Subcutaneous adipose tissue (tissue), 4 donors: ENCODE data around the gene GARIN6. TPM values are rescaled to one million over a fixed set of nuclear protein-coding genes. Genes with fewer than 3 reads are reported as not detected.

ENCODE experiments used
- total RNA-seq, 4 donors: library from RNA; depleted of rRNA; stranded (reverse); fragments of >200 nt; gene quantifications; one replicate each; pipeline ENCODE4 v1.1.0, GENCODE V29; 2016
- TF ChIP-seq, protein P1 (sequence below): fragments of 450-650 bp; IDR thresholded peaks from one replicate; pipeline ENCODE4 v1.5.1; 2016; ENCODE audit warnings: low read depth, mild to moderate bottlenecking, control low read depth, antibody characterized with exemption, moderate library complexity

Gene GARIN6
- total RNA-seq, 4 donors from 2014 or later: not detected

DNA sequence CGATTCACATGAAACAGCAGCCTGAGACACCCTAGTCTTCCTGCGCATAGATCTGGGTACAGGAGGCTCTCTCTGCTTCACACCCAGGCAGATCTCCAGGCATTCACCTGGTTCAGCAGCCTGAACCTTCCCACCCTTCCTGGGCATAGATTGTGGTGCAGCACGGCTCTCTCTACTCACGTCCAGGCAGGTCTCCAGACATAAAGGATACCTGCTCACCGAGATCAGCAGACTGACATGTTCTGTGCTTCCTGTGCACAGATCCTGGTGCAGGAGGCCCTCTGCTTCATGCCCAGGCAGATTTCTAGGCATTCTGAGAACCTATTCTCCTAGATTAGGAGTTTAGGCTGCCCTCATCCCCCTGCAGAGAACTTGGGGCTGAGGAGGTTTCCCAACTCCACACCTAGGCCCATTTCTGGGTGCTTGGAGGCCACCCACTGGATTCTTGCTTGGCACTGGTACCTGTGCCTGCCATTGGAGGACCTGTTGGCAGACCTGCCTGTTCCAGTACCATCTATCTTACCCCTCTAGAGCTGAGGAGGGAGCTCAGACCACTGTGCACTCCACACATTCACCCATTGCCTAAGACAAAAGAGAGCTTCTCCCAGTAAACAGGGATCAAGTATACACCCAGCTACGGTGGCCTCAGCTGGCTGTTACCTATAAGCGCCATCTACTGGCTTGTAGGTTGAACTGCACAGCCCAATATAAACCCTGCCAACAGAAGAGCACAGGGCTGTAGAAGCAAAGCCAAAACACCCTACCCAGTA lies 28.0 kb upstream of the GARIN6 start:
- TF ChIP-seq, protein P1, sequence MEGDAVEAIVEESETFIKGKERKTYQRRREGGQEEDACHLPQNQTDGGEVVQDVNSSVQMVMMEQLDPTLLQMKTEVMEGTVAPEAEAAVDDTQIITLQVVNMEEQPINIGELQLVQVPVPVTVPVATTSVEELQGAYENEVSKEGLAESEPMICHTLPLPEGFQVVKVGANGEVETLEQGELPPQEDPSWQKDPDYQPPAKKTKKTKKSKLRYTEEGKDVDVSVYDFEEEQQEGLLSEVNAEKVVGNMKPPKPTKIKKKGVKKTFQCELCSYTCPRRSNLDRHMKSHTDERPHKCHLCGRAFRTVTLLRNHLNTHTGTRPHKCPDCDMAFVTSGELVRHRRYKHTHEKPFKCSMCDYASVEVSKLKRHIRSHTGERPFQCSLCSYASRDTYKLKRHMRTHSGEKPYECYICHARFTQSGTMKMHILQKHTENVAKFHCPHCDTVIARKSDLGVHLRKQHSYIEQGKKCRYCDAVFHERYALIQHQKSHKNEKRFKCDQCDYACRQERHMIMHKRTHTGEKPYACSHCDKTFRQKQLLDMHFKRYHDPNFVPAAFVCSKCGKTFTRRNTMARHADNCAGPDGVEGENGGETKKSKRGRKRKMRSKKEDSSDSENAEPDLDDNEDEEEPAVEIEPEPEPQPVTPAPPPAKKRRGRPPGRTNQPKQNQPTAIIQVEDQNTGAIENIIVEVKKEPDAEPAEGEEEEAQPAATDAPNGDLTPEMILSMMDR: no peak

DNA sequence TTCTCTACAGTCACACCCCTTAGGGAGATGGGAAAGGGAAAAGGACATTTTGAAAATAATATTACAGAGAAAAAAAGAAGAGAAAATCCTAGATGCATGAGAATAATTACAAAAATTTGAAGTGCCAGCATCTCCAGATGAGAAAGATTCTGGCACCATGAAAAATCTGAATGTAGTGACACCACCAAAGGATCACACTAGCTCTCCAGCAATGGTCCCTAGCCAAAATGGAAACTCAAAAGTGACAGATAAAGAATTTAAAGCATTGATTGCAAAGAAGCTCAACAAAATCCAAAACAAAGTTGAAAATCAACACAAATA lies 27.4 kb upstream of the GARIN6 start:
- TF ChIP-seq, protein P1: no peak

DNA sequence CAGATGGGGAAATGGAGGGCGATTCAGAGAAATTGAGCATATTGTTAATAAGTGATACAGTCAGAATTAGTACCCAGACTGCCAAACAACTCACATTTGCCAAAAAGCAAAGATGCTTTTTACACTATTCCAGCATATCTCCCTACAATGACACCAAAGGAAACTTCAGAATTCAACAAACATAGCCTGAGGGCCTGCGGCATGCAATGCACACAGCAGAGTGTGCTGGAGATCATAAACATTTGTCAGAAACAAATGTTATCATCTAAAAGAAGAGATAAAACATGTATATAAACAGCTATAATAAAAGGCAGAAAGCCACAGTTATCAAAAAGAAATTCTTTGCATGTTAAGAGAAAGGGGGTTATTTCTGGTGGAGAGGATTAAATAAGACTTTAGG lies 20.1 kb upstream of the GARIN6 start:
- TF ChIP-seq, protein P1: no peak

DNA sequence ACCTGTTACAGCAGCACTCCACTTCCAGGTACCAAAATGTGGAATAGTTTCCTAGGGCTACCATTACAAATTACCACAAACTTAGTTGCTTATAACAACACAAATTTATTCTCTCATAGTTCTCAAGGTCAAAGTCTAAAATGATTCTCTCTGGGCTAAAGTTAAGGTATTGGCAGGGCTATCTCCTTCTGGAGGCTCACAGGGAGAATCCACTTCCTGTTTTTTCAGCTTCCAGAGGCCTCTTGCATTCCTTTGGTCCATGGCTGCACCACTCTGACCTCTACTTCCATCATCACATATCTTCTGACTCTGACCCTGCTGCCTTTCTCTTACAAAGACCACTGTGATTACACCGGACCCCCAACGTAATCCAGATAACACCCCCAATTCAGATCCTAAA lies 2.9 kb upstream of the GARIN6 start:
- TF ChIP-seq, protein P1: no peak

DNA sequence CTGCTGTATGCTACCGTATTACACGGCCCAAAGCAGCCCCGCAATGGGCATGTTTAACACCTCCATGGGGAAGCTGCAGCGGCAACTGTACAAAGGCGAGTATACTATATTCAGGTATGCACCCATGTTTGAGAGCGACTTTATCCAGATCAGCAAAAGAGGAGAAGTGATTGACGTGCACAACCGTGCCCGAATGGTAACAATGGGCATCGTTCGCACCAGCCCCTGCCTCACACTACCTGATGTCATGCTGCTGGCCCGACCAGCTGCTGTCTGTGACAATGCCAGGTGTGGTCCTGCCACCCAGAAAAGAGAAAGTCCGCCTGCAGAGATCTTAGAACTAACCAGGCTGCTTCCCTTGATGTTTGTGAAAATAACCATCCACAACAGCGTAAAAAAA lies 630 bp downstream of the GARIN6 start:
- TF ChIP-seq, protein P1: no peak

DNA sequence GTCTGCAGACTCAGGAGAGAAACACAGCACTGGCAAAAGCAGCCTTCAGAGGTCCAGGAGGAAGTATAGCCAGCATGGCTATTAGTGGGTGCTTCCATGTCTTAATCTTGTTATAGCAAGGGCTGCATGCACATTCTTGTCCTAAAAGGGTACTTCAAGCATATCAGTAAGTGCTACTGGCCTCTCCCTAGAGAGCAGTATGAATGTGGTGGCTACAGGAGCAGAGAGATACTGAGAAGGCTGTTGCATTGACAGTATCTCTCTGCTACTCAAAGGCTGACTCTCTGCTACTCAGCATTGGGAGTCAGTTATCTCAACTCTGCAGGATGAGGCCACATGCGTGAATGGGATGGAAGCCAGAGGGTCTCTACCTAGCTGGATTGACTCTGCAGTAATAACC lies 2.0 kb downstream of the GARIN6 start:
- TF ChIP-seq, protein P1: no peak

DNA sequence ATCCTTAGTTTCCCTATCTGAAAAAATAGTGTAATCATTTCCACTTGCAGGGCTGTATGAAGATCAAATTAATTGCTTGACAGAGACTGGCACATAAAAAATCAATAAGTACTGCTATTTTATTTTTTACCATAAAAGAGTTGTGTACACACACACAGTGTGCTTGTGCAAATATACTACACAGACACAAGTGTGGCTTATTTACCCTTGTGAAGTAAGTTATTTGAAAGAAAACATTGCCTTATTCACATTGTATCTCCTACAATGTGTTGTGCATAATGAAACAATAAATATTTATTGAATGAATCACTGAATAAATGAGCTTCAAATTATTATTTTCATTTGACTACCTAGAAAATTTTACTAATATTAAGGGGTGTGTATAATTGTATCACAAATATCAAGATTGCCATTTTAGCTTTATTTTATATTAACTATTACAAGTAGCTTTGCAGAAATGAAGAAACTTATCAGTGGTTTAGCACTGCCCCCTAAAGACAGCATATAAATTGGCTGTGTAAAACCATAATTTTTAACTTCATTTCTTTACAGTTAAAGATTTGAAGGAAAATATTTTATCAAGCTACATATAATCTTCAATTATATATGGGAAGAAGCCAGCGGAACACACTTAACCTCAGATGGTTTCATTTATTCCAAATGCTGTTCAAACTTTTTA lies 11.3 kb downstream of the GARIN6 start:
- TF ChIP-seq, protein P1: no peak
